Esophagus squamous epithelium (tissue), 5 donors: ENCODE measurements around the gene OBSL1. TPM values are rescaled to one million over a fixed set of nuclear protein-coding genes. Genes with fewer than 3 reads are reported as not detected.

Experiments used
- DNase-seq: peaks from one replicate; lab custom pipeline; 2025; lab: John Stamatoyannopoulos, UW
- H3K27ac ChIP-seq, 4 donors: fragments of 200-600 bp; sonication (generic); one replicate each; pipeline ENCODE4 v1.5.1; 2016 to 2019; ENCODE audit warnings: mild to moderate bottlenecking in 1 of 4
- H3K27me3 ChIP-seq, 4 donors: fragments of 200-600 bp; sonication (generic); 1 replicate in 3 of 4; 2 replicates in 1 of 4; pipeline versions ENCODE4 v1.5.1 to v1.6.0; 2017 to 2021; ENCODE audit warnings: antibody characterized with exemption in 1 of 4
- H3K36me3 ChIP-seq, 3 donors: fragments of 200-600 bp; sonication (generic); one replicate each; pipeline ENCODE4 v1.5.1; 2016 to 2019
- H3K4me1 ChIP-seq, 3 donors: fragments of 200-600 bp; sonication (generic); one replicate each; pipeline ENCODE4 v1.5.1; 2017 to 2019
- H3K4me3 ChIP-seq, 4 donors: fragments of 200-600 bp; sonication (generic); 1 replicate in 3 of 4; 2 replicates in 1 of 4; pipeline ENCODE4 v1.5.1; 2016 to 2019; ENCODE audit warnings: mild to moderate bottlenecking in 2 of 4, moderate library complexity in 1 of 4
- H3K9me3 ChIP-seq, 3 donors: fragments of 200-600 bp; sonication (generic); one replicate each; pipeline ENCODE4 v1.5.1; 2016 to 2019
- POLR2A ChIP-seq, 4 donors: fragments of 450-650 bp; IDR thresholded peaks; one replicate each; pipeline ENCODE4 v1.6.1; 2017; ENCODE audit warnings: antibody characterized with exemption in 4 of 4, mild to moderate bottlenecking in 4 of 4, moderate library complexity in 3 of 4
- WGBS, 2 donors: methylation state at CpG; one replicate each; pipeline ENCODE4 v1.1.5; 2018; 5-methylcytosine and 5-hydroxymethylcytosine counted together
- intact Hi-C: fragments of 100-400 bp; cut with DNase I; formaldehyde crosslinking; loops from one replicate; pipeline ENCODE4 v1.15.0; 2022
- total RNA-seq, 4 donors: library from RNA; depleted of rRNA; stranded (reverse); fragments of >200 nt; gene quantifications; one replicate each; pipeline ENCODE4 v1.1.0, GENCODE V29; 2016
- TF ChIP-seq, protein P1 (sequence below), 6 experiments: fragments of 450-650 bp in 4 of 6; fragments of 200-600 bp in 2 of 6; sonication (generic) in 2 of 6; IDR thresholded peaks; one replicate each; pipeline ENCODE4 v1.5.1; 2016 to 2019; ENCODE audit warnings: antibody characterized with exemption in 6 of 6, mild to moderate bottlenecking in 4 of 6, moderate library complexity in 4 of 6
- donor health status: DM: yes; HTN: yes; CAD: no.

OBSL1 gene
- total RNA-seq, 4 donors from 2014 or later = 7.0 to 38.9 (median 16.0) TPM

DNA sequence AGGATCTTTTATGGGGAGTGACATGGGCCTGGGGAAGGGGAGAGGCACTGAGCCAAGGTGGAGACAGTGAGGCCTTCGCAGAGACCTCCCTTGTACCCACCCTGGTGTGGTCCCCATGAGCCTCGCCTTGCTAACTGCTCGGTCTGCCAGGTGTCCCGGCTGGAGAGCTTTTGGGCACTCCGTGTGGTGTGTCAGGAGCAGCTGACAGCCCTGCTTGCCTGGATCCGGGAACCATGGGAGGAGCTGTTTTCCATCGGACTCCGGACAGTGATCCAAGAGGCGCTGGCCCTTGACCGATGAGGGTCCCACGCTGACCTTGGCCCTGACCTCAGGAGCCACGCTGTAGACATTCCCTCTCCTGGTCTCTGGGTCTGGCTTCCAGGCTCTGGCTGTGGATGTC is 44.6 kb upstream of the OBSL1 start:
- 67 to 82% methylated on average over 3 to 12 of the region's 12 CpGs for WGBS, 2 donors
- intact Hi-C loops = no loop called here
- no peaks in the 10 kb centered on the region for H3K4me1 ChIP-seq
- TF ChIP-seq POLR2A (IDR thresholded peaks at IDR 0.05) = no peak
- TF ChIP-seq, protein P1, sequence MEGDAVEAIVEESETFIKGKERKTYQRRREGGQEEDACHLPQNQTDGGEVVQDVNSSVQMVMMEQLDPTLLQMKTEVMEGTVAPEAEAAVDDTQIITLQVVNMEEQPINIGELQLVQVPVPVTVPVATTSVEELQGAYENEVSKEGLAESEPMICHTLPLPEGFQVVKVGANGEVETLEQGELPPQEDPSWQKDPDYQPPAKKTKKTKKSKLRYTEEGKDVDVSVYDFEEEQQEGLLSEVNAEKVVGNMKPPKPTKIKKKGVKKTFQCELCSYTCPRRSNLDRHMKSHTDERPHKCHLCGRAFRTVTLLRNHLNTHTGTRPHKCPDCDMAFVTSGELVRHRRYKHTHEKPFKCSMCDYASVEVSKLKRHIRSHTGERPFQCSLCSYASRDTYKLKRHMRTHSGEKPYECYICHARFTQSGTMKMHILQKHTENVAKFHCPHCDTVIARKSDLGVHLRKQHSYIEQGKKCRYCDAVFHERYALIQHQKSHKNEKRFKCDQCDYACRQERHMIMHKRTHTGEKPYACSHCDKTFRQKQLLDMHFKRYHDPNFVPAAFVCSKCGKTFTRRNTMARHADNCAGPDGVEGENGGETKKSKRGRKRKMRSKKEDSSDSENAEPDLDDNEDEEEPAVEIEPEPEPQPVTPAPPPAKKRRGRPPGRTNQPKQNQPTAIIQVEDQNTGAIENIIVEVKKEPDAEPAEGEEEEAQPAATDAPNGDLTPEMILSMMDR (IDR thresholded peaks at IDR 0.05) = no peak
- H3K9me3 ChIP-seq = no peaks in the 10 kb centered on the region
- no peak overlapping the region for H3K27ac ChIP-seq
- no peaks in the 10 kb centered on the region for H3K27me3 ChIP-seq
- no peak overlapping the region for H3K4me3 ChIP-seq
- DNase-seq = no peak
- H3K36me3 ChIP-seq = peaks cover 5 to 52% (median 28%) of the 10 kb centered on the region in 3 donors

DNA sequence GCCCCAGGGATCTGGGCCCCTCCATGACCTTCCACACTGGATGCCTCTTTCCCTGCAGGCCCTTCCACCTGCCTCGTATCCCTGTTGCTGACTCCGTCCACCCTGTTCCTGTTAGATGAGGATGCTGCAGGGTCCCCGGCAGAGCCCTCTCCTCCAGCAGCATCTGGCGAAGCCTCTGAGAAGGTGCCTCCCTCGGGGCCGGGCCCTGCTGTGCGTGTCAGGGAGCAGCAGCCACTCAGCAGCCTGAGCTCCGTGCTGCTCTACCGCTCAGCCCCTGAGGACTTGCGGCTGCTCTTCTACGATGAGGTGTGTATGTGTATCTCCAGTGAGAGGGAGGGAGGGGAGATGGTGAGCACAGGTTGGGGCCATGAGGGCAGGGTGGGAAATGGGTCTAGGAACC is 43.7 kb upstream of the OBSL1 start:
- no peaks in the 10 kb centered on the region for H3K4me1 ChIP-seq
- H3K27ac ChIP-seq = no peak overlapping the region
- H3K36me3 ChIP-seq = peaks cover 5 to 61% (median 28%) of the 10 kb centered on the region in 3 donors
- 90 to 91% methylated on average over 4 to 7 of the region's 11 CpGs for WGBS, 2 donors
- DNase-seq = no peak
- H3K4me3 ChIP-seq = no peak overlapping the region
- H3K27me3 ChIP-seq = no peaks in the 10 kb centered on the region
- no peaks in the 10 kb centered on the region for H3K9me3 ChIP-seq
- intact Hi-C loops = no loop called here
- TF ChIP-seq POLR2A (IDR thresholded peaks at IDR 0.05) = no peak
- TF ChIP-seq, protein P1 (IDR thresholded peaks at IDR 0.05) = no peak

DNA sequence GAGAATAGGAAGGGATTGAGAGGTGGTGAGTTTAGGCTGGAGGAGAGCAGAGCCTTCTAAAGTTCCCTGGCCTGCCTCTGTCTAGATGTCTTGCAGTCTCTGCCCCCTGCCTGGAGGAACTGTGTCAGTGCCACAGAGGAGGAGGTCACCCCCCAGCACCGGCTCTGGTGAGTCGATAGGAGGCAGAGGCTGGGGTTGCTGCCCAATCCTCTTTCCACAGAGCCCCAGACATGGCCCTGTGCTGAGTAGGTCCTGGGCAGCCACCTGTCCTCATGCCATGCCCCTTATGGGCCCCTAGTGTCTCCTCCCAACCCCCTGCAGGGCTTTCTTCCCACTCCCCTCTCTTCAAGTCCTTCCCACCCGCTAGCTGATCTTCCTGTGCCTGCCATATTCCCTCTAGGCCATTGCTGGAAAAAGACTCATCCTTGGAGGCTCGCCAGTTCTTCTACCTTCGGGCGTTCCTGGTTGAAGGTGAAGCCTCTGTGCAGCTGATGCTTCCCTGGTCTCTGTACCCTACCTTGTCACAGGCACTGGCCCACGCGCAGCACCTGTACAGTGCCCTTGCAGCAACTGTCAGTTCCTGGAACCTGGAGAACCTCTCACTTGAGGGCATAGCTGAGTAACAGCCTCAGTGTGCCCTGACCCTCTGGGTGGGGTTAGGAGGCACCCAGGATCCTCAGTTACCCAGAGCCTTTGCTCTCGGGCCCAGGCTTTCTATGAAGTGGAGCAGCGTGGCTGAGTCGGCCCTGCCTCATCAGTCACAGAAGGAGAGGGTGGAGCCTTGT is 42.9 kb upstream of the OBSL1 start:
- H3K36me3 ChIP-seq = peaks cover 5 to 69% (median 28%) of the 10 kb centered on the region in 3 donors

DNA sequence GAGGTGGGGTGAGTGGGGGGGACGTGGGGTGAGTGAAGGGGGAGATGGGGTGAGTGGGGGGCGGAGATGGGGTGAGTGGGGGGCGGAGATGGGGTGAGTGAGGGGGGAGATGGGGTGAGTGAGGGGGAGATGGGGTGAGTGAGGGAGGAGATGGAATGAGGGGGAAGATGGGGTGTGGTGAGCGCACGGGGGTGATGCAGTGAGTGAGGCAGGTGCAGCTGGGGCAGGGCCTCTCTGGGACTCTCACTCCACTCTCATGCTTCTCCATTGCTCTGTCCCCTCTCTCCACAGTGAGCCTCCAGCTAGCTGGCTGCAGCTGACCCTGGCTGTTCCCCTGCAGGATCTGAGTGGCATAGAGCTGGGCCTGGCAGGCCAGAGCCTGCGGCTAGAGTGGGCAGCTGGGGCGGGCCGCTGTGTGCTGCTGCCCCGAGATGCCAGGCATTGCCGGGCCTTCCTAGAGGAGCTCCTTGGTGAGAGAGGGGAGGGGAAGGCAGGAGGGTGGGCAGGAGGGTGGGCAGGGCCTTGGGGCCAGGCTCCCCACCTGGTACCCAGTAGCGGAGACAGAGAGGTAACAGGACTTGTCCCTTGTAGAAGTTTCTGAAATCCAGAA is 42.2 kb upstream of the OBSL1 start:
- TF ChIP-seq, protein P1 (IDR thresholded peaks at IDR 0.05) = no peak
- no peak for TF ChIP-seq POLR2A (IDR thresholded peaks at IDR 0.05)
- 93 to 94% methylated on average over 2 to 6 of the region's 11 CpGs for WGBS, 2 donors
- H3K27ac ChIP-seq = no peak overlapping the region
- no peaks in the 10 kb centered on the region for H3K9me3 ChIP-seq
- H3K4me3 ChIP-seq = no peak overlapping the region
- no peak for DNase-seq
- intact Hi-C loops = no loop called here
- peaks cover 5 to 76% (median 28%) of the 10 kb centered on the region in 3 donors for H3K36me3 ChIP-seq
- no peaks in the 10 kb centered on the region for H3K4me1 ChIP-seq
- no peaks in the 10 kb centered on the region for H3K27me3 ChIP-seq

More for the DNA sequence above, 42.9 kb upstream of the OBSL1 start:
- Histone ChIP-seq H3K27me3 (no peaks in the 10 kb centered on the region), H3K27ac (no peak overlapping the region), H3K9me3 (no peaks in the 10 kb centered on the region), H3K4me3 (no peak overlapping the region), H3K4me1 (no peaks in the 10 kb centered on the region)
- 70 to 91% methylated on average over 6 to 7 of the region's 11 CpGs for WGBS, 2 donors
- no peak for DNase-seq
- intact Hi-C loops = no loop called here
- TF ChIP-seq, protein P1 (IDR thresholded peaks at IDR 0.05) = no peak
- no peak for TF ChIP-seq POLR2A (IDR thresholded peaks at IDR 0.05)
